GM10847 (cell line): Measurements from ENCODE around the gene PDHB.

ENCODE experiments used
- POLR2A ChIP-seq: IDR thresholded peaks from 2 replicates; pipeline ENCODE4 v1.6.1; 2011; ENCODE audit not compliant: insufficient read length; ENCODE audit errors: extremely low read depth

PDHB gene

DNA sequence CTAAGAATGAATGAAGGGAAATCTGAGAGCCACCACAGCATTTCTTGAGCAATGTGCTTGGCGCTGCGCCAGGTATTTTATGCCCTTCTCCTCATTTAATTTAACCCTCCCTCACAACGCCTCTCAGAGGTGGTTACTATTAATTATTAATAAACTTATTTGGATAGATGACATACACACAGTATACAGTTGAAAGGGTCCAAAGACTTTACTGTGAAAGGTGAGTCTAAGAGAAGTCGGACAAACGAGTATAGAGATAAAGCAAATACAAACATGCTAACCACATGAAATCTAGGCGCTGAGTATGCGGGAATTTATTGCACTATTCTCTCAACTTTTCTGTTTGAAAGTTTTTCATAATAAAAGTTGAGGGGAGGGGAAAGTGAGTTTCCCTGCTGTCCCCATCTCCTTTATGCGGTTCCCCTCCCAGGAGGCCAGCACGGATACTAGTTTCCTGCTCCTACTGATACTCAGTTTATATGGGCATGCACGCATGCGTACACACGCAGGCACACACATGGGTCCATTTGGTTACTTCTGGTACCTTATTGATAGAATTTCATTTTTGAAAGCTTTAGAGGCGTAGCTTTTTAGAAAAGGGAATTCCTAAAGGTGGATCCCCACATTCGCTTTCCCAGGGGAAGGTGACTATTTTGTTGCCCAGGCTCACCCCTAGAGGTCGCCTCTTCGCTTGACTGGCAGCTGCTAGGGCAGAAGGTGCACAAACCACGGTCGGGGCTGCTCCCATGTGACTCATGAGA, 29.7 kb upstream of the PDHB start:
- no peak for TF ChIP-seq POLR2A

GRCh38 chr3:58462829-58463180, 29.2 kb upstream of the PDHB start:
- TF ChIP-seq POLR2A: no peak

DNA sequence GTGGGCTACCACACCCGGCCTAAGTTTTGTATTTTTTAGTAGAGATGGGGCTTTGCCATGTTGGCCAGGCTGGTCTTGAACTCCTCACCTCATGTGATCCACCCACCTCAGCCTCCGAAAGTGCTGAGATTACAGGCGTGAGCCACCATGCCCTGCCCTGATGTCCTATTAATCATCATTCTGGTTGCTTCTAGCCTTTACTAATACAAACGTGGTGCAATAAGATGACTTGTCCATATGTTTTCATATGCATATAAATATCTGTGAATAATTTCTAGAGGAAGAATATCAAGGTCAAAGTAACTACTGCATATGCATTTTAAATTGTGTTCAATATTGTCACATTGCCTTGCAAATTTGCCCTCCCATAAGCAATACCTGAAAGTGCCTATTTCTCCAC, 25.5 kb upstream of the PDHB start:
- no peak for TF ChIP-seq POLR2A

DNA sequence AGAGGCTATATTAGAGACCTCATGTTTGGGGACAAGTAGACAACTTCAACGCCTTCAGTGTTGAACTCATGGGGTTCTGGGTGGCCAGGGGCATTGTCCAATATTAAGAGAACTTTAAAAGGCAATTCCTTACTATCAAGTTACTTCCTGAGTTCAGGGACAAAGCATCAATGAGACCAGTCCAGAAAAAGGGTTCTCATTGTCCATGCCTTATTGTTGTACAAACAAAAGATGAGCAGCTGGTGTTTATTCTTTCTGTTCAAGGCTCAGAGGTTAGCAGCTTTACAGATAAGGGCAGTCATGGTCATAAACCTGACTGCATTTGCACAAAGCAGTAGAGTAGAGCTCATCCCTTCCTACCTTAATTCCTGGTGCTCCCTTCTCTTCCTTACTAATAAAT, 18.5 kb upstream of the PDHB start:
- no peak for TF ChIP-seq POLR2A

- TF ChIP-seq POLR2A: no peak
Observed at GRCh38 chr3:58441514-58442450, 8.2 kb upstream of the PDHB start.

DNA sequence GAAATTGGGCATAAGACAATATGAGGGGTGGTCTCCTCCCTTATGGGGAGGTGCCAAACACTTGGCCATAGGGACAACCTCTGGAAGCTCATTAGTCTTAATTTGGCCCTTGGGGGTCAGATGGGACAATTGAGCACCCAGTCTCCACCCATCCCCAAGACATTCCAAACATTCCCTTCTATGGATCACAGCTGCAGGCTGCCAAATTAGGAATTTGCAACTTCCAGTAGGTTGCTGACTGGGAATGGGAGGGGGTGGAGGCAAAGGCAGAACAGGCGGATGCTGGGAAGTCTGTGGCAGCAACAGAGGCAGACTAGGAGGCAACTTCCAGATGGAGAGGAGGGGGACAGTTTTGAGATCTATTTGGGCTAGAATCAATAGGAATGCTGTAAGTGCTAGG, 1.4 kb upstream of the PDHB start:
- TF ChIP-seq POLR2A: no peak

DNA sequence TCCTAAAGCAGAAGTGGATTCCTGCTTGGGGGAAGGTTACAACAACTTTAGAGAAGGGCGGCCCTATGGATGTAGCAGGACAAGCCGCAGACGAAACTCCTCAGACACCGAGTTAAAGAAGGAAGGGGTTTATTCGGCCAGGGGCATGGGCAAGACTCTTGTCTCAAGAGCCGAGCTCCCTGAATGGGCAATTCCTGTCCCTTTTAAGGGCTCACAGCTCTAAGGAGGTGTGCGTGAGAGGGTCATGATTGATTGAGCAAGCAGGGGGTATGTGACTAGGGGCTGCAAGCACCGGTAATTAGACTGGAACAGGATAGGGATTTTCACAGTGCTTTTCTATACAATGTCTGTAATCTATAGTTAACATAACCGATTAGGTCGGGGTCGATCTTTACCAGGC, 879 bp upstream of the PDHB start:
- no peak for TF ChIP-seq POLR2A

DNA sequence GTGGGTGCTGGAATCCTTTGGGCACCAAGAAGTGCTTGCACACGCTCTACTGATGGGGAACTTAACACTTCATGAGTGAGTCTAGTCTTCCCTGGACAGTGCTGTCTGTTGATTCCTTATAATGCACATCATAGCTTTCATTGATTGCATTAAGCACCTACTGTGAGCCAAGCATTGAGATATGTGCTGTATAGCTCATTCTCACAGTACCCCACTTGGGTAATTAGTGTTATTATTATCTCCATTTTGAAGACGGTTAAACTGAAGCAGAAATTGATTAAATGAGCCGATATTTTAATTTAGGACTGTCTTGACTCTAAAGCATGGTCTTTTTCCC, 504 bp upstream of the PDHB start:
- TF ChIP-seq POLR2A: no peak

DNA sequence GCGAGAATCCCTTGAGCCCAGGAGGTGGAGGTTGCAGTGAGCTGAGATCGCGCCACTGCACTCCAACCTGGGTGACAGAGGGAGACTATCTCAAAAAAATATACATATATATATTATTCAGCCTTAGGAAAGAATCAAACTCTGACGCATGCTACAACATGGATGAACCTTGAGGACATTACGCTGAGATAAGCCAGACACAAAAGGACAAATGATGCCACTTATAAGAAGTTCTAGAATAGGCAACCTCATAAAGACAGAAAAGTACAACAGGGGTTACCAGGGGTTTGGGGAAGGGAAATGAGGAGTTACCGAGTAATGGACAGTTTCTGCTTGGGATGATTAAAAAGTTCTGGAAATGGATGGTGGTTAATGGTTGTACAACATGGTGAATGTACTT, 727 bp downstream of the PDHB start:
- no peak for TF ChIP-seq POLR2A

GRCh38 chr3:58429657-58430056, 4.0 kb downstream of the PDHB start:
- TF ChIP-seq POLR2A: no peak

GRCh38 chr3:58427661-58428361, 5.8 kb downstream of the PDHB start:
- TF ChIP-seq POLR2A: no peak

DNA sequence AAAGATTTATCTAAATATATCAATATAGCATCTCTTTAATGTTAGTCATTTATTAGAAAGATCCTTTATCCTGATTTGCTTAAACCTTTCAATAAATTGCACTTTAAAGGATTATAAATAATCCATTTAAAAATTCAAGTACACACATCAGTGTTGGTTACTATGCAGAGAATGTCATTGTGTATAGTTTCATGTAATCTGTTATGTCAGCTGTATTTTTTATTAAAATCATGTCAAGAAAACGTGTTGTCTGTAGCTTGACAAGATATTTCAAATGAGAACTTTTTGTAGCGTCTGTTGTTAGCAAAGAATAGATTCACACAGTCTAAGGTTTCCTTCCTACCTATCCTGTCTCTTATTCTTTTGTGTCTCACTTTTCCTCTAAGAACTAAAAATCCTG, 7.8 kb downstream of the PDHB start:
- TF ChIP-seq POLR2A: no peak

DNA sequence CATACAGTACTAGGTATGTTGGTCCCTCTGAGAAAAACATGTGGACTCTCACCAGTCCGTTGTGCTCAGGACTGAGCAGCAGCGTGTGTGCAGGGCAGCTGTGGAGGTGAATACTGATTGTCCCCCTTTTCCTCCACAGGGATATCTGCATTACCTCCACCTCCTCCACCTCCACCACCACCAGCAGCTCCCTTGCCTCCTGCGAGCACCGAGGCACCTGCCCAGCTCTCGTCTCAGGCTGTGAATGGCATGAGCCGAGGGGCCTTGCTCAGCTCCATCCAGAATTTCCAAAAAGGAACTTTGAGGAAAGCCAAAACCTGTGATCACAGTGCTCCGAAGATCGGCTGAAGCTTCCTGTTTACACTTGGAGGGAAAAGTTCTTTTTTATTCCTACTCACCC, 9.0 kb downstream of the PDHB start:
- TF ChIP-seq POLR2A: no peak

GRCh38 chr3:58422756-58423325, 10.8 kb downstream of the PDHB start:
- no peak for TF ChIP-seq POLR2A

GRCh38 chr3:58421004-58421403, 12.6 kb downstream of the PDHB start:
- TF ChIP-seq POLR2A: no peak
